ENCODE data around the gene STK38L.

DNA sequence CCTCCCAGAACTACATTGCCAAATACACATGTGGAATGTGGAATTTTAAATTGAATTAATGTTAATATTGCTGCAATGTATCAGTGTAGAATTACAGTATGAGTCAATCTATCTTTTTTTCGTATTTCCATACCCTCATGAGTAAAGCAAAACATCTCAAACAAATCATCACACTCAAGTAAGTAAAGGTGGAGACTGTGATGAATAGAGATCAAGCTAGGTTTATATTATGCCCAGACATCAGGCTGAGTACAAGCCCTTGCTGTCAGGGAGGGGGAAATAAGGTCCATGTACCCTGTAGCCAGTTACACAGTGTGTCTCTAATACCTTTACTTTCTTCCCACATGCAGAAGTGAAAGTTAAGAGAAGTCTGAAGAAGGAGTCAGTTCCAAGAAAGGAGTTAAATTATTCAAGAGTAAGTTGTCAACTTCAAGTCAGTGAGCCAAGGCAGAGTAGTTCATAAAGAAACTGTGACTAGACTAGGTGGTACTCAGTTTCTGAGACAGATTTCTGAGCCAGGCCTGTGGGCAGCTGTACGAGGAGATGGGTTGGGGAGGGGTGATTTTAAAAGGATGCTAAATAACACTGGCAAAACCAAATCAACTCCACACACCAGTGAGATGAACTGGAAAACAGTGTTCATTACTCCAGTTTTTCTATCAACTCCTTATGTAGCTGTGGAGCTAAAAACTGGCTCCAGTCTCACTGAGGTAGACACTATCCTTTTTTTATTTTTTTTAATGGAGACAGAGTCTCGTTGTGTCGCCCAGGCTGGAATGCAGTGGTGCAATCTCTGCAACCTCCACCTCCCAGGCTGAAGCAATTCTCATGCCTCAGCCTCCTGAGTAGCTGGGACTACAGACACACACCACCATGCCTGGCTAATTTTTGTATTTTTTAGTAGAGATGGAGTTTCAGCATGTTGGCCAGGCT is 23.8 kb upstream of the STK38L start:
- TF ChIP-seq GATA3 (IDR thresholded peaks at IDR 0.05; ENCODE audit: low read depth, low read length) (no peak), GATA2 (IDR thresholded peaks at IDR 0.05; ENCODE audit: low read depth, low read length) (no peak)

Data from SH-SY5Y (cell line).